Fibroblast of skin of right biceps (primary cell): ENCODE measurements around the gene TRIP12.
"Not testable (repeated sequence)": the region's sequence is repeated elsewhere in the genome, so short reads cannot be mapped to it uniquely, and the experiment has no call there.

Experiments
- DNase-seq: peaks from one replicate; pipeline ENCODE4 v3.0.0-alpha.2; 2013

The TRIP12 gene

GRCh38 chr2:229821316-229821715 is 100.5 kb downstream of the TRIP12 start:
- no peak for DNase-seq

DNA sequence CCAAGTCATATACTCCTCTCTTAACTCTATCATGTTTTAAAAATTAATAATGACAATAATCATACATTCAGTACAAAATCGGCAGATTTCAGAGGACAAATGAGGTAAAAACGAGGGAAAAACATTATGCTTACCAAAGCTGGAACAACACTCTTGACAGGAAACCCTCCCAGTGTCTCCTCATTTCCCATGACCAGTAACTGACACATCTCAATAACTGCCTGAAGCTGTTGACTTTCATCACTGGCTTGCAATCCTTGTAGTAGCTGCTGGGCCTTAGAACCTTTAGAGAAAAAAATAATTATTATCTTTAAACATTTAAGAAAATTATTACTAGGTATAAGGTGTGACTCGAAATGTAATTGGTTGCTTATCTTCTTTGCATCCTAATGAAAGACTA is 103.6 kb downstream of the TRIP12 start:
- DNase-seq: no peak

DNA sequence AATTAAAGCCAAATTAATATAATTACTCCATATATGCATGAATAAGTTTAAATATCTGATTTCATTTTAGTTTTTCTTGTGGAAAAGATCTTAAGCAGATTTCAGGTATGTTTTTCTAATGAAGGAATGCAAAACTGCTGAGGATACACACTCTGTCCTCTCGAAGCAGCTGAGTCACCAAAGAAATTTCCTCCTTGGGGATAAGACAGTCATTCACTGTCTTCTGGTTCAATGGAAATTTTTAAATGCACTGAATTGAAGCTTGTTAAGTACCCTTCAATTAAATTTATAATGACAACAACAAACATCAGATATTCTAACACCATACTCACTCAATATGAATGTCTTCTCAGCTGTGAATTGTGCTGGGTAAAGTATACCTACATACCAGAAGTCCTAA is 106.0 kb downstream of the TRIP12 start:
- DNase-seq: peak; percentile 49

GRCh38 chr2:229815342-229815741 is 106.5 kb downstream of the TRIP12 start:
- DNase-seq: no peak

GRCh38 chr2:229810786-229811185 is 111.0 kb downstream of the TRIP12 start:
- no peak for DNase-seq

DNA sequence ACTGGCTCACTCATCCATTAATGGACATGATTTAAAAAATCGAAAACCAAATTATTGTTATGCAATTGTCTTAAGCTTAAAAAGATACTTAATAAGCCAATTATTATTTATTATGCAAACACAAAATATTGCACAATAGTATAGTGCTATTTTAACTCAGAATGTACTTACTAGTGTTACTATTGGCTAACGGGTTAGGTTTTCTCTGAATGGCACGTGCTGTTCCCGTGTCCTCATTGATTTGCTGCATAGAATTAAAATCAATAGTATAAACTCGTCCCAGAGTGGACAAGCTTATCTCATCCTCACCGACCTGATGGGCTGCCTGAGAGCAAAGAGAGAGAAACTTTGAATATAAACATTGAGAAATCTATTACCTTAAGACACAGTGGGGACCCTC is 116.2 kb downstream of the TRIP12 start:
- no peak for DNase-seq

DNA sequence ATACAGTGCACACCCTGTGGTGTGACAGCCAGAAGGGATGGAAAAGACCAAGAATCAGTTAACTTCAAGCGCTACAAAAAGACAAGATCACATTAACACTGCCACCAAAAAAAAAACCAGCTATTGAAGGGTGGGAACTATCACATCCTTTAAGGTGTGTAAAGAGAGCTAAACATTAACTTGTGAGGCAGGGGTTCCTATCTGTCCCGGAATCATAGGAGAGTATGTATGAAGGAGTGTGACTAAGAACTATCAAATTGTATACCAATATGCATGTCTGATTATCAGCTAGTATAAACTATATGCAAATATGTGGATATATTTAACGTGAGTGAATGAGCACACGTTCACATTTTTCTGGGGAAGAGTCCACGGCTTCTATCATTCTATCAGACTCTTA is 119.0 kb downstream of the TRIP12 start:
- DNase-seq: no peak

DNA sequence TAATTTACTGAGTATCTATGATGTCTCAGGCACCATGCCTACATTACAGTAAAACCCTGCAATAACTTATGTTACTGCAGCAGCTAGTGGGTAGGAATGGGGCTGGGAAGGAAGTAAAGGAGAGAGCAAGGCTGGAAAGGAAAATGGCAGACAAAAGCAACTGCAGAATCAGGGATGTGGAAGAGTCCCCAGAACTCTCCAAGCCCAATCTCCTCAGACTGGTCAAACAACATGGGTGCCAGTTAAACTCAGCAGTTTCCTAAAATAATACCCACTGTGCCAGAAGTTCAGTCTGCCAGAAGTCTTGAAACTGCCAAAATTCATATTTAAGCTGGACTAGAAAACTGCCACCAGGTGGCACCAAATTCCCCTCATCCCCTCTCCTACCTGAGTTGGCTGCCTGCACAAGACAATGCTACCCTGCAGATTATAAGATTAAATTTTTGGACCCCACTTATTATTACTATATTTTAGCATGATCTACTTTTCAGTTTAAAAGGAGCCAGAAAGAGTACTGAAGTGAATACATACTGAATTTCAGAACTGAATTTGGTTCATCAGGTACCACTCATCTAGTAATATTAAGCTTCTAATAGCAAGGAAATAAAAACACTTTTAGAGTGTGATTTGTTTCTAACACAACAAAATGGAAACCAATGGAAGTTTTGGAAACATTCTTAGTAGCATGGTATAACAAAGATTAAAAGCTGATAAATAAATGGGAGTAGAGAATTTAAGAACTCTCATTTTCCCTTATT is 120.6 kb downstream of the TRIP12 start:
- peak; percentile 45 for DNase-seq

DNA sequence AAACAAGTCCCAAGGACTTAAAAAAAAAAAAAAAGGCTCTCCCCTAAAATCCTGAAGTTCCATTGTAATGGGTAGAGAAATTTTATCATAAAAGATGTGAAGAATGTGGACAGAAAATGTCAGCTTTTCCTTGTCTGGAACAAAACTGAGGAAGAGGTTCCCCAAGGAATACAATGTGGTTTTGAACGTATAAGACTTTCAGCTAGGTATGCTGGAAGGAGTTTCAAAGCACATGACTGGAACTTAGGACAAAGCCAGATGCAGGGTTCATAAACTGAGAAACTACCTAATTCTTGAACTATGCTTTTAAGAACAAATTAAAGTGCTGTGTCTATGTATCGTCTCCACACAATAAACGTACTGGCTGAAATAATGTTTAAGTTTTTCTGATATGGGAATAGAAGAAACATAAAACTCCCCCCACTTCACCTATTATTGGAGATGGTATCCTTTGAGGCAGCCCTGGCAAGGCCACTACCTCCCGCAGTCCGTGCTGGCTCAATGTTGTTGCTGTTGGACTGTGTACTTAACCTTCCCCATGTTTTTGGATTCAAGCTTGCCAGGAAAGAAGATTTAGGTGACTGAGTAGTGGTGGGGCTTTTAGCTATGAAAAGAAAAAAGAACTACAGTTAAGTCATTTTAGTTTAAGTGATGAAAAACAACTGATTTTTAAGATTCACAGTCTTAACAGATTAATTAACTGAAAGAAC is 123.2 kb downstream of the TRIP12 start:
- peak; percentile 27 for DNase-seq

DNA sequence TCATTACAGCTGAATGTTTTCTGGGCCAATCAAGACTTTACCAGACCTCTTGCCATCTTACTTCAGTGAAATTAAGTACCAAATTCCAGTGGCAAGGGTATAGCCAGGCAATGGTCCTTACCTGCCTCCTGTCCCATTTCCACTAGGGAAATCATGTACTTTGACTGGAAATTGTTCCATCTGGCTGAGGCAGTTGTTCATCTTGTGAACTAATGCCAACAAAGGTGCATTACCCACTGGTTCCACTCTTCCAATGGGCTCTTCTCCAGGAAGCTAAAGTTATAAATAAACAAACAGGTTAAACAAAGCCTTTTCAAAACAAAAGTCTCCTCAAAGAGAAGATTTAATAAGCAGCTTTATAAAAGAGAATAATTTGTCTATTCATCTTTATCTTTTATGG is 126.8 kb downstream of the TRIP12 start:
- DNase-seq: no peak

GRCh38 chr2:229794636-229795035 is 127.2 kb downstream of the TRIP12 start:
- no peak for DNase-seq

- not testable (repeated sequence) for DNase-seq
Measured at GRCh38 chr2:229786289-229786688, 135.5 kb downstream of the TRIP12 start.

GRCh38 chr2:229784791-229785190 is 137.0 kb downstream of the TRIP12 start:
- DNase-seq: no peak

- DNase-seq: no peak
Measured at GRCh38 chr2:229783108-229783721, 138.6 kb downstream of the TRIP12 start.

DNA sequence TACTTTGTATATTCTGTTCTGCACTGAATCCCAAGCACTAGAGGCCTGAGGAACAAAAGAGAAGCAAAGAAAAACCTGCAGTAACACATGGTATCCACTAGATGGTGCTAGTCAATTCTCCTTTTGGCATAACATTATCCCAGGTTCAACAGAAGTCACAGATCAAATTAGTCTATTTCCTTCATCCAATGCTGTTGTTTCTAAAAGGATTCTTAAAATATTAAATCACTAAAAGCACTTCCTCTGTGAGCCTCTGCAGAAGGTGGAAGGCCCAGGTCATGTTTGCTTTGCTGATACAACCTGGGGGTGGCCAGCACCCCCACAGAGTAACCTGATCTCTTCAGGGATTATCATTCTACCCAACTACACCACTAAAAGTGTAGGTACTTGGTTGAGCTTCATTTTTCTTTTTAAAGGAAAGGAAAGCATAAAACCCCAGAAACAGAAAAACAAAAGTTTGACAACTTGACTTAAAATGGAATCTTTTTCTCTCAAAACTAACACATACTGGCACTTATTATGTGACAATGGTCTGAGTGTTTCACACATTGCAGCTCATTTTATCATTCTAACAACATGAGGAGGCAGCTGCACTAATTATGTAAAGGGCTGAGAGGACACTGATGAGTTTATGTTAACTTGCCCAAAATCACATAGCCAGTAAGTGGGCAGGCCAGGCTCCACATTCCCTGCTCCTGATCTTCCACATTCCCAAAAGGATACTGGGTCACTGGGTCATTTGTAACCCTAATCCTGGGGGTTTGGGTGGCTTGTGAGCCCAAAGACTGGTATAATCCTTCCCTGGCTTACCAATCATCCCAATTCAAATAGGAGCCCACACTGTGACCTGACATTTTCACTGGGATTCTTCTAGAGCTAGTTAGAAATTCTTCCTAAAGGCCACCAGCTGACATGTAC is 140.7 kb downstream of the TRIP12 start:
- peak; percentile 41 for DNase-seq

DNA sequence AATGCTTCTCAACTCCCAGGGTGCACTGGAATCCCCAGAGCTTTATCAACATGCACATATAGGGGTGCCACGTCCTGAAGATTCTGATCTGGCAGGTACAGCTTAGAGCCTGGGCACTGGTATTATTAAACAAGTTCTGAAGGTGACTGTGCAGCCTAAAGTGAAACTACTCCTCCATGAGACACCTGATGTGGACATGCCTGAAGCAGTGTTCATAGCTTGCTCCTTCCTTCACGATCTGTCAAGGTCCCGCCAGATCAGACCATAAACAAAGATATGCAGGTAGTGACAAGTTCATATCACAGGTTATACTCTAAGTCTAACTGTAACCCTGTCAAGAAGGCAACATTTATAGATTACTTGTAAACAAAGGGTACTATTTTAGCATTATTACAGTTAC is 142.2 kb downstream of the TRIP12 start:
- DNase-seq: no peak

- no peak for DNase-seq
Measured at GRCh38 chr2:229777716-229778115, 144.1 kb downstream of the TRIP12 start.

DNA sequence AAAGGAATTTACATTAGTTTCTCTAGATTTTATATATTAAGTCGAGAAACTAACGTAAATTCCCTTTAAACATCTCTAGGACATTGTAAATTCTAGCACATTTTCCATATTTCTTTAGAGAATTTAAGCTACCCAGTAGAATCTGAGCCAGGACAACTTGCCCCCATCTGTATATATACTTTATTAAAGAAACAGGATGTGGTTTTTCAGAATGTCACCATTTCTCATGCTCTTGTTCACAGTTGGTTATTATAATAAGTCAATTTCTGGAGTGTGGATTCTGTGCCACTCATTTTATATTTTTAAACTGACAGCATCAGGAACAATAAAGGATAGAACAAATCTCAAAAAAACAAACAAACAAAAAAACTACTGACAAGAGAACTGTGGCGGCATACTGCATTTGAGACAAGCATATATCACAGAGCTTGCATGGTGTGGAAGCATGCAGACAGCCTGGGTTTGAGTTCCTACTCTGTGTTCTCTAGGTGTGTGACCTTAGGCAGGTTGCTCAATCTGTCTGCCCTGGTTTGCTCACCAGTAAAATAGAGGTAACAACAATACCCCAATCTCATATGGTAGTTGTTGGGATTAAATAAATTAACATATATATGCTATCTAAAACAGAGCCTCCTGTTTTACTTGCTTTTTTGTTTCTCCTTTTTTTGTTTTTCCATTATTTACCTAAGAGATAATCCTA is 146.0 kb downstream of the TRIP12 start:
- no peak for DNase-seq

- DNase-seq: no peak
Measured at GRCh38 chr2:229774237-229774636, 147.6 kb downstream of the TRIP12 start.

- DNase-seq: peak; percentile 8
Measured at GRCh38 chr2:229768235-229768634, 153.6 kb downstream of the TRIP12 start.

DNA sequence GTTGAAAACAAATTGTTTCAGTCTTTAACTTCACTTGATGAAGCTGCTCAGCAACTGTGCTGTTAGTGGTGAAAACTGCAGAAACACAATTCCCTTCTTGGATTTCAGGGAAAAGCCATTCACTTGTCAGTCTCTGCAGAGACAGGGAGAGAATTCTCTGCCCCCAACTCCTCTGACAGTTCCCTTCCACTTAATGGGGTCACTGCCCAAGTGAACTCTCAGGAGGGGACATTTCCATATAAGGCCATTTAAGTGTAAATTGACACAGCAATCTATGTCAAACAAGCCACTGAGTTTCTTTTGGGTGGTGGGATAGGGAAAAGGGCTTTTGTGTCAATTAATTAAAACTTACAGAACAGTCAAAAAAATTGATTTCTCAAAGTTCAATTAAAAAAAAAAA is 156.1 kb downstream of the TRIP12 start:
- DNase-seq: no peak

DNA sequence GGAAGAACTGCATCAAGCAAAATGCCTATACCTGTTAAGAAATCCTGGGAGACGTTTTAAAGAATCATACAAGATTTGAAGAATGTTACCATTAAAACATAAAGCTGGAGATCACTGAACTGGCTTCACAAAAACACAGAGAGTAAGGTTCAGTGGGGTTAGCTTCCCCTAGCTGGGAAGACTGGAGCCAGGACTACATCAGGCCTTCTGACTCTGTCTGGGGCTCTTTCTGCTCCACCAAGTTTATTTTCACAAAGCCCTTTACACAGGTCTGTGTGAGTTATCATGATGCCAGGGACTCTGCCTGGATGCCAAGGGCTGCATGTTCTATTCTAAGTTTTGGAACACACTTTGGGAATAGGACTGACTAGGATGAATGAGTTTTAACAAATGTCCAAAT is 160.1 kb downstream of the TRIP12 start:
- DNase-seq: no peak
